OCI-LY3 (cell line): ENCODE data around the gene TENT5C.

Experiments
- H2AFZ ChIP-seq: fragments of 200-600, 300-600 bp; shearing (Covaris generic); 2 replicates; pipeline ENCODE4 v1.6.0; 2014; ENCODE audit warnings: antibody characterized with exemption, low read depth, low read length
- H3K27ac ChIP-seq: fragments of 200-600, 300-600 bp; sonication (generic); 2 replicates; pipeline ENCODE4 v1.5.1; 2014; ENCODE audit warnings: mild to moderate bottlenecking, low read length, moderate library complexity, mixed read lengths
- H3K27me3 ChIP-seq: fragments of 200-600, 300-600 bp; sonication (generic); 2 replicates; pipeline ENCODE4 v1.6.1; 2014; ENCODE audit warnings: low read depth, low read length, mixed read lengths
- H3K36me3 ChIP-seq: fragments of 200-600, 300-600 bp; sonication (generic); replicated peaks from 2 replicates; pipeline ENCODE3; 2014; ENCODE audit warnings: low read depth, low read length, mixed read lengths
- H3K4me1 ChIP-seq: fragments of 300-600, 200-600 bp; sonication (generic); 2 replicates; pipeline ENCODE4 v1.6.1; 2014; ENCODE audit warnings: low read length, mixed read lengths
- H3K4me2 ChIP-seq: fragments of 200-600, 300-600 bp; sonication (generic); 2 replicates; pipeline ENCODE4 v1.6.1; 2014; ENCODE audit warnings: low read length, mixed read lengths
- H3K4me3 ChIP-seq: fragments of 300-600, 200-600 bp; sonication (generic); 2 replicates; pipeline ENCODE4 v1.5.1; 2014; ENCODE audit warnings: antibody characterized with exemption, mild to moderate bottlenecking, low read length, moderate library complexity
- H3K79me2 ChIP-seq: fragments of 300-600, 200-600 bp; shearing (Covaris generic); 2 replicates; pipeline ENCODE4 v1.6.1; 2014; ENCODE audit warnings: mild to moderate bottlenecking, low read length, mixed read lengths
- H3K9ac ChIP-seq: fragments of 300-600, 200-600 bp; shearing (Covaris generic); 2 replicates; pipeline ENCODE4 v1.6.0; 2014; ENCODE audit warnings: mild to moderate bottlenecking, low read length, moderate library complexity
- H3K9me3 ChIP-seq: fragments of 200-600, 300-600 bp; shearing (Covaris generic); 2 replicates; pipeline ENCODE4 v1.6.1; 2014; ENCODE audit warnings: low read length, mixed read lengths; ENCODE audit not compliant: insufficient read depth
- H4K20me1 ChIP-seq: fragments of 200-600, 300-600 bp; sonication (generic); 2 replicates; pipeline ENCODE4 v1.6.1; 2016; ENCODE audit warnings: low read length, mixed read lengths; ENCODE audit not compliant: insufficient read depth
- EZH2phosphoT487 ChIP-seq: fragments of 200-600 bp; shearing (Covaris generic); IDR thresholded peaks from 2 replicates; pipeline ENCODE4 v1.6.1; 2018; ENCODE audit warnings: antibody characterized with exemption, mixed run types, low read depth
- TF ChIP-seq, protein P1 (sequence below): fragments of 200-600, 300-600 bp; sonication (generic); IDR thresholded peaks from 2 replicates; pipeline ENCODE4 v1.5.1; 2014; ENCODE audit warnings: antibody characterized with exemption, low read length, low read depth

The TENT5C gene

GRCh38 chr1:117646956-117647355, 41.1 kb downstream of the TENT5C start:
- Histone ChIP-seq H3K27ac (no peak overlapping the region), H3K27me3 (no peaks in the 10 kb centered on the region), H3K79me2 (no peaks in the 10 kb centered on the region), H4K20me1 (no peaks in the 10 kb centered on the region), H3K9me3 (no peaks in the 10 kb centered on the region), H3K4me3 (no peak overlapping the region), H3K4me1 (peaks cover 11% of the 10 kb centered on the region), H2AFZ (no peak overlapping the region), H3K36me3 (no peaks in the 10 kb centered on the region), H3K4me2 (no peak overlapping the region), H3K9ac (no peak overlapping the region)
- no peak for TF ChIP-seq EZH2phosphoT487
- TF ChIP-seq, protein P1, sequence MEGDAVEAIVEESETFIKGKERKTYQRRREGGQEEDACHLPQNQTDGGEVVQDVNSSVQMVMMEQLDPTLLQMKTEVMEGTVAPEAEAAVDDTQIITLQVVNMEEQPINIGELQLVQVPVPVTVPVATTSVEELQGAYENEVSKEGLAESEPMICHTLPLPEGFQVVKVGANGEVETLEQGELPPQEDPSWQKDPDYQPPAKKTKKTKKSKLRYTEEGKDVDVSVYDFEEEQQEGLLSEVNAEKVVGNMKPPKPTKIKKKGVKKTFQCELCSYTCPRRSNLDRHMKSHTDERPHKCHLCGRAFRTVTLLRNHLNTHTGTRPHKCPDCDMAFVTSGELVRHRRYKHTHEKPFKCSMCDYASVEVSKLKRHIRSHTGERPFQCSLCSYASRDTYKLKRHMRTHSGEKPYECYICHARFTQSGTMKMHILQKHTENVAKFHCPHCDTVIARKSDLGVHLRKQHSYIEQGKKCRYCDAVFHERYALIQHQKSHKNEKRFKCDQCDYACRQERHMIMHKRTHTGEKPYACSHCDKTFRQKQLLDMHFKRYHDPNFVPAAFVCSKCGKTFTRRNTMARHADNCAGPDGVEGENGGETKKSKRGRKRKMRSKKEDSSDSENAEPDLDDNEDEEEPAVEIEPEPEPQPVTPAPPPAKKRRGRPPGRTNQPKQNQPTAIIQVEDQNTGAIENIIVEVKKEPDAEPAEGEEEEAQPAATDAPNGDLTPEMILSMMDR = no peak

DNA sequence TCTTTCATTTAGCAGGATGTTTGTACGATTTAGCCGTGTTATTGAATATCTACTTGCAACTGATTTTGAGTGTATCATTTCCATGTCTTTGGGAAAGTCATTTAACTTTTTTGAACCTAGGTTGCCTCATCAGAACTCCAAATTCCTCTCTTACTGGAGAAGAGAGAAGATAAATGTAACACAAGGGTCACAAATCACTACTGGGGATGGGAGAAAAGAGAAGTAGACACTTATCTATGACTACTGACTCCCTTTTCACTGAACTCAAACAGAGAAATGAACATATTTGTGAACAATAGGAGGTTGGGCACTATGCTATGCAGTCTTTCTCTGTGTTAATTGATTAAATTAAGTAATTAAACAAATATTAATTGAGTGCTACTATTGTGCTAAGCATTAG, 42.2 kb downstream of the TENT5C start:
- Histone ChIP-seq H3K36me3 (no peaks in the 10 kb centered on the region), H3K9ac (no peak overlapping the region), H3K4me1 (peaks cover under 1% of the 10 kb centered on the region; the same call in 1 of the 2 replicates), H3K9me3 (no peaks in the 10 kb centered on the region), H3K4me2 (no peak overlapping the region), H3K4me3 (no peak overlapping the region), H2AFZ (no peak overlapping the region), H3K79me2 (no peaks in the 10 kb centered on the region), H4K20me1 (no peaks in the 10 kb centered on the region), H3K27ac (no peak overlapping the region), H3K27me3 (no peaks in the 10 kb centered on the region)
- TF ChIP-seq, protein P1 = no peak
- TF ChIP-seq EZH2phosphoT487 = no peak

- H3K27ac ChIP-seq = no peak overlapping the region
- H3K4me2 ChIP-seq = no peak overlapping the region
- no peak overlapping the region for H3K9ac ChIP-seq
- H3K9me3 ChIP-seq = no peaks in the 10 kb centered on the region
- peaks cover 30% of the 10 kb centered on the region for H3K4me1 ChIP-seq
- H3K27me3 ChIP-seq = no peaks in the 10 kb centered on the region
- TF ChIP-seq, protein P1 = no peak
- no peak for TF ChIP-seq EZH2phosphoT487
- H3K4me3 ChIP-seq = no peak overlapping the region
- H2AFZ ChIP-seq = no peak overlapping the region
- H4K20me1 ChIP-seq = no peaks in the 10 kb centered on the region
- no peaks in the 10 kb centered on the region for H3K36me3 ChIP-seq
- H3K79me2 ChIP-seq = no peaks in the 10 kb centered on the region
These were observed 45.2 kb downstream of the TENT5C start for GRCh38 chr1:117650840-117651568.

GRCh38 chr1:117651616-117652015, 45.8 kb downstream of the TENT5C start:
- H3K4me1 ChIP-seq = peaks cover 37% of the 10 kb centered on the region
- no peaks in the 10 kb centered on the region for H3K36me3 ChIP-seq
- H3K4me2 ChIP-seq = no peak overlapping the region
- H3K79me2 ChIP-seq = no peaks in the 10 kb centered on the region
- H3K9me3 ChIP-seq = no peaks in the 10 kb centered on the region
- H4K20me1 ChIP-seq = no peaks in the 10 kb centered on the region
- H2AFZ ChIP-seq = no peak overlapping the region
- no peak overlapping the region for H3K4me3 ChIP-seq
- no peak overlapping the region for H3K9ac ChIP-seq
- H3K27me3 ChIP-seq = peaks cover 2% of the 10 kb centered on the region; the same call in 1 of the 2 replicates
- TF ChIP-seq, protein P1 = no peak
- TF ChIP-seq EZH2phosphoT487 = no peak
- no peak overlapping the region for H3K27ac ChIP-seq
